Astrocyte (in vitro differentiated cells and primary cell): ENCODE results near the gene DEGS1. TPM values are rescaled to one million over a fixed set of nuclear protein-coding genes. Genes with fewer than 3 reads are reported as not detected.
A peak's percentile ranks its signal among the peaks of the same experiment; 100 is the strongest.

Experiments
- DNase-seq: peaks from one replicate; pipeline ENCODE4 v3.0.0-alpha.2; 2010; ENCODE audit warnings: low read depth
- FAIRE-seq: peaks from 2 replicates; lab custom pipeline; 2011; peaks lifted over from hg19 to GRCh38; lab: Jason Lieb, UNC
- H2AFZ ChIP-seq: 2 replicates; pipeline ENCODE4 v1.6.0; 2012; ENCODE audit warnings: low read depth, low read length, inconsistent platforms
- H3K27ac ChIP-seq: 2 replicates; pipeline ENCODE4 v1.5.1; 2011; ENCODE audit warnings: low read depth, low read length, inconsistent platforms
- H3K27me3 ChIP-seq: 2 replicates; pipeline ENCODE4 v1.6.0; 2011; ENCODE audit warnings: low read length, inconsistent platforms; ENCODE audit not compliant: insufficient read depth
- H3K36me3 ChIP-seq: 2 replicates; pipeline ENCODE4 v1.5.1; 2011; ENCODE audit warnings: low read length, inconsistent platforms; ENCODE audit not compliant: insufficient read depth
- H3K4me1 ChIP-seq: 2 replicates; pipeline ENCODE4 v1.5.1; 2011; ENCODE audit warnings: low read length, inconsistent platforms; ENCODE audit not compliant: insufficient read depth
- H3K4me2 ChIP-seq: 2 replicates; pipeline ENCODE4 v1.6.0; 2012; ENCODE audit warnings: low read length, inconsistent platforms
- H3K4me3 ChIP-seq: 2 replicates; pipeline ENCODE4 v1.5.1; 2011; ENCODE audit warnings: low read depth, mild to moderate bottlenecking, low read length, inconsistent platforms; ENCODE audit not compliant: insufficient read depth
- H3K79me2 ChIP-seq: 2 replicates; pipeline ENCODE4 v1.6.0; 2012; ENCODE audit warnings: mild to moderate bottlenecking, low read length, inconsistent platforms; ENCODE audit not compliant: insufficient read depth
- H3K9ac ChIP-seq: 2 replicates; pipeline ENCODE4 v1.6.0; 2012; ENCODE audit warnings: mild to moderate bottlenecking, low read length, inconsistent platforms
- H3K9me3 ChIP-seq: 2 replicates; pipeline ENCODE4 v1.5.1; 2012; ENCODE audit warnings: low read depth, mild to moderate bottlenecking, low read length, inconsistent platforms; ENCODE audit not compliant: insufficient read depth
- H4K20me1 ChIP-seq: 2 replicates; pipeline ENCODE4 v1.6.0; 2012; ENCODE audit warnings: low read length, inconsistent platforms; ENCODE audit not compliant: insufficient read depth
- H3K27ac Mint-ChIP-seq: one replicate; pipeline ENCODE4 v1.8.0; 2021; ENCODE audit warnings: mild to moderate bottlenecking, mixed read lengths; ENCODE audit not compliant: unreplicated experiment
- H3K27me3 Mint-ChIP-seq: one replicate; pipeline ENCODE4 v1.8.0; 2021; ENCODE audit warnings: low read depth, mixed read lengths; ENCODE audit not compliant: unreplicated experiment
- H3K36me3 Mint-ChIP-seq: one replicate; pipeline ENCODE4 v1.8.0; 2021; ENCODE audit warnings: low read depth, mixed read lengths; ENCODE audit not compliant: unreplicated experiment
- H3K4me1 Mint-ChIP-seq: one replicate; pipeline ENCODE4 v1.8.0; 2021; ENCODE audit warnings: low read depth, mixed read lengths; ENCODE audit not compliant: unreplicated experiment
- H3K4me3 Mint-ChIP-seq: one replicate; pipeline ENCODE4 v1.8.0; 2021; ENCODE audit warnings: mild to moderate bottlenecking, moderate library complexity, mixed read lengths; ENCODE audit not compliant: unreplicated experiment
- H3K9me3 Mint-ChIP-seq: one replicate; pipeline ENCODE4 v1.8.0; 2021; ENCODE audit warnings: mild to moderate bottlenecking, mixed read lengths; ENCODE audit not compliant: unreplicated experiment
- EZH2 ChIP-seq: IDR thresholded peaks from 2 replicates; pipeline ENCODE4 v1.6.1; 2012; ENCODE audit warnings: mild to moderate bottlenecking, low read length, inconsistent platforms; ENCODE audit not compliant: insufficient read depth
- total RNA-seq: library from RNA; stranded (reverse); gene quantifications from 2 replicates; pipeline ENCODE4 v1.2.1, GENCODE V29; 2021
- TF ChIP-seq, protein P1 (sequence below): IDR thresholded peaks from 2 replicates; pipeline ENCODE4 v1.5.1; 2011; ENCODE audit warnings: low read depth, mild to moderate bottlenecking, inconsistent platforms, low read length, moderate library complexity; ENCODE audit not compliant: insufficient read depth

The DEGS1 gene
- total RNA-seq, 1 donor from 2014 or later = 115 TPM

DNA sequence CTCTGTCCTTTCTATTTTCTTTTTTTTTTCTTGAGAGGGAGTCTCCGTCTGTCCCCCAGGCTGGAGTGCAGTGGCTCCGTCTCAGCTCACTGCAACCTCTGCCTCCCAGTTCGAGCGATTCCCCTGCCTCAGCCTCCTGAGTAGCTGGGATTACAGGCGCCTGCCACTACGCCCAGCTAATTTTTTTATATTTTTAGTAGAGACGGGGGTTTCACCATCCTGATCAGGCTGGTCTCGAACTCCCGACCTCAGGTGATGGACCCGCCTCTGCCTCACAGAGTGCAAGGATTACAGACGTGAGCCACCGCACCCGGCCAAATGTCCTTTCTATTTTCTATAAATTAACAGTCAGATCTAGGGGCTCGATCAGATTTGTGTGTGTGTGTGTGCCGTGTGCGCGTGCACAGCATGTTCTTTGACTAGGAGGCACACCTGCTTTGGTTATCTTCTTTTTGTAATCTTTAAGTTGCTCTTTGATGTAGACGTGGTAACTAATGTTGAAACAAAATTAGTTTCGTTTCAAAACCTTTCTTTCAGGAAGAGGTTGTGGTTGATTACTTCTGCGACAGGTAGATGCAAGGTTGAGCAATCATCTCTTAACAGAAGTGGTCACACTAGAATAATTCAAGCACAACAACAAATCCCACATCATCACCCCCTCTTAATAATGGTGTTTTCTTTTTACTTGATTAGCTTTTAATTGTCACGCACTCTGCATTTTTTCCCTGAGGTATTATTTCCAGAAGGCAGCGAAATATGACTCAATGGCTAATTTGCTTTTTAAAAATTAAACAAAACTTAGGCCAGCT lies 779 bp upstream of the DEGS1 start:
- Mint-ChIP-seq H3K9me3 (no peaks in the 10 kb centered on the region), H3K27ac (peak overlapping the region; percentile 92), H3K4me1 (peaks cover 6% of the 10 kb centered on the region), H3K36me3 (peaks cover 8% of the 10 kb centered on the region), H3K27me3 (no peaks in the 10 kb centered on the region), H3K4me3 (peak overlapping the region; percentile 82)
- Histone ChIP-seq H3K36me3 (no peaks in the 10 kb centered on the region), H2AFZ (peak overlapping the region; percentile 78), H3K9me3 (no peaks in the 10 kb centered on the region), H3K4me1 (peaks cover 11% of the 10 kb centered on the region), H3K79me2 (peaks cover 41% of the 10 kb centered on the region), H3K27me3 (no peaks in the 10 kb centered on the region), H3K9ac (peak overlapping the region; percentile 86), H3K4me2 (peak overlapping the region; percentile 92), H3K4me3 (peak overlapping the region; percentile 80), H3K27ac (peak overlapping the region; percentile 67), H4K20me1 (peaks cover 29% of the 10 kb centered on the region)
- no peak for FAIRE-seq
- TF ChIP-seq, protein P1, sequence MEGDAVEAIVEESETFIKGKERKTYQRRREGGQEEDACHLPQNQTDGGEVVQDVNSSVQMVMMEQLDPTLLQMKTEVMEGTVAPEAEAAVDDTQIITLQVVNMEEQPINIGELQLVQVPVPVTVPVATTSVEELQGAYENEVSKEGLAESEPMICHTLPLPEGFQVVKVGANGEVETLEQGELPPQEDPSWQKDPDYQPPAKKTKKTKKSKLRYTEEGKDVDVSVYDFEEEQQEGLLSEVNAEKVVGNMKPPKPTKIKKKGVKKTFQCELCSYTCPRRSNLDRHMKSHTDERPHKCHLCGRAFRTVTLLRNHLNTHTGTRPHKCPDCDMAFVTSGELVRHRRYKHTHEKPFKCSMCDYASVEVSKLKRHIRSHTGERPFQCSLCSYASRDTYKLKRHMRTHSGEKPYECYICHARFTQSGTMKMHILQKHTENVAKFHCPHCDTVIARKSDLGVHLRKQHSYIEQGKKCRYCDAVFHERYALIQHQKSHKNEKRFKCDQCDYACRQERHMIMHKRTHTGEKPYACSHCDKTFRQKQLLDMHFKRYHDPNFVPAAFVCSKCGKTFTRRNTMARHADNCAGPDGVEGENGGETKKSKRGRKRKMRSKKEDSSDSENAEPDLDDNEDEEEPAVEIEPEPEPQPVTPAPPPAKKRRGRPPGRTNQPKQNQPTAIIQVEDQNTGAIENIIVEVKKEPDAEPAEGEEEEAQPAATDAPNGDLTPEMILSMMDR = no peak
- no peak for TF ChIP-seq EZH2
- no peak for DNase-seq

DNA sequence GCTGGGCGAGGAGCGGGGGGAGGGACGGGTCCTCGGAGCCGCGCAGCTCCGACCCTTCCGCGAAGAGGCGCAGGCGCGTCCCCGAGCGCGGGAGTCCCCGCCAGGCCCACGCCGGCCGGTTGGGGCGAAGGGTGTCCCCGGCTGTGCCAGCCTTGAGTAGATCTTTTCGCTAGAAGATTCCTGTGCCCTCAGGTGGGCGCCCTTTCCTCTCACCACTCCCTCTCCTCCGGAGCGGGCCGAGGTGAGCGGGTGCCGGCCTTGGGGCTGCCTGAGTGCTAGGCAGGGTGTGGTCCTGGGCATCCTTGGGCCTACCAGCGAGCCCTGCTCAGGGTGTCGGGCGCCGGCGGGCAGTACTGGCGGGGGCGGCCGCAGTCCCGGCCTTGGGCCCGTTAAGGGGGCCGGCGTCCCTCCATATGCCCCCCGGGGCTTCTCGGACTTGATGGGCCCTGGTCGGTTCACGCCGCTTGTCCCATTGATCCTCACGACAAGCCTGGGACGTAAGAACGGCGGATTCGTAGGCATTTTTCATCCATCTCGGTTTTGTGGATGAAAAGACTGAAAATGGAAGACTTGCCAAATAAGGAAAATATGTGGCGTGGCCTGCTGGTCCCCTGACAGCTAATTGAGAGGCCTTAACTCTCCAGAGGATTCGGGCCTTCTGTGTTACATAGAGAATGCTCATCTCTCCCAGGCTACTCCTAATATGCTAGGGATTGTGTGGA lies 712 bp downstream of the DEGS1 start:
- peak overlapping the region; percentile 96 for H3K4me3 Mint-ChIP-seq
- Histone ChIP-seq H3K27me3 (no peaks in the 10 kb centered on the region), H3K79me2 (peaks cover 56% of the 10 kb centered on the region), H3K9ac (peak overlapping the region; percentile 86), H3K36me3 (no peaks in the 10 kb centered on the region), H3K4me2 (peak overlapping the region; percentile 92), H3K4me1 (peaks cover 11% of the 10 kb centered on the region), H2AFZ (peak overlapping the region; percentile 49), H3K9me3 (no peaks in the 10 kb centered on the region), H3K4me3 (peak overlapping the region; percentile 80), H4K20me1 (peaks cover 43% of the 10 kb centered on the region), H3K27ac (peak overlapping the region; percentile 82)
- no peak for TF ChIP-seq EZH2
- TF ChIP-seq, protein P1 = no peak
- DNase-seq (peak; percentile 48), FAIRE-seq (no peak)
- H3K36me3 Mint-ChIP-seq = peaks cover 12% of the 10 kb centered on the region
- H3K9me3 Mint-ChIP-seq = peaks cover 3% of the 10 kb centered on the region
- H3K4me1 Mint-ChIP-seq = peaks cover 6% of the 10 kb centered on the region
- peak overlapping the region; percentile 83 for H3K27ac Mint-ChIP-seq
- no peaks in the 10 kb centered on the region for H3K27me3 Mint-ChIP-seq
